GM12878 (cell line): ENCODE data around the gene YES1. TPM values are rescaled to one million over a fixed set of nuclear protein-coding genes. Genes with fewer than 3 reads are reported as not detected.

Experiments
- ATAC-seq: fragments of 200-7000 bp; cut with Tn5 transposase; 3 replicates; pipeline ENCODE4 v1.9.1; 2020; ENCODE audit warnings: mild to moderate bottlenecking, moderate library complexity
- BruUV-seq: library from RNA; stranded (reverse); fragments of 400-500 nt; replicated peaks from 2 replicates; lab custom pipeline; 2021; lab: Mats Ljungman, UMichigan
- CTCF ChIA-PET: fragments of 300-600 bp; sonication (Branson Sonifier 250); formaldehyde crosslinking; extraction: SDS; loops from one replicate; lab custom pipeline; 2021; ENCODE audit warnings: inconsistent platforms; lab: Yijun Ruan, JAX
- POLR2A ChIA-PET: fragments of 350-600 bp; formaldehyde crosslinking; extraction: SDS; loops from one replicate; lab custom pipeline; 2021; ENCODE audit warnings: inconsistent platforms; lab: Charles Lee
- RAD21 ChIA-PET: fragments of 300-600 bp; sonication (Branson Sonifier 250); formaldehyde crosslinking; loops from one replicate; lab custom pipeline; 2023; ENCODE audit warnings: antibody characterized with exemption; ENCODE audit not compliant: unreplicated experiment; lab: Charles Lee
- SMC1A ChIA-PET: fragments of 300-600 bp; sonication (Branson Sonifier 250); formaldehyde crosslinking; loops from one replicate; lab custom pipeline; 2023; ENCODE audit not compliant: unreplicated experiment, uncharacterized antibody; lab: Charles Lee
- DNase-seq: peaks from one replicate; pipeline ENCODE4 v3.0.0-alpha.2; 2011; ENCODE audit warnings: low read depth, low spot score
- FAIRE-seq: peaks from 3 replicates; lab custom pipeline; 2011; peaks lifted over from hg19 to GRCh38; lab: Jason Lieb, UNC
- H2AFZ ChIP-seq: 2 replicates; pipeline ENCODE4 v1.6.0; 2011; ENCODE audit warnings: low read depth, low read length, control low read depth; ENCODE audit not compliant: control insufficient read depth
- H3K27ac ChIP-seq: 2 replicates; pipeline ENCODE4 v1.5.1; 2011; ENCODE audit warnings: control low read depth; ENCODE audit not compliant: control insufficient read depth, insufficient read depth
- H3K27me3 ChIP-seq, 2 experiments: replicated peaks in 1 of 2; 2 replicates each; pipeline versions ENCODE4 v1.6.0 to v1.6.1; 2011; ENCODE audit warnings: low read length in 1 of 2; ENCODE audit not compliant: control insufficient read depth in 2 of 2, insufficient read depth in 2 of 2
- H3K36me3 ChIP-seq, 2 experiments: 2 replicates each; pipeline ENCODE4 v1.5.1; 2011; ENCODE audit warnings: low read length in 1 of 2; ENCODE audit not compliant: control insufficient read depth in 2 of 2, insufficient read depth in 2 of 2
- H3K4me1 ChIP-seq: 2 replicates; pipeline ENCODE4 v1.6.1; 2011; ENCODE audit warnings: mild to moderate bottlenecking, low read length, moderate library complexity, mixed read lengths; ENCODE audit not compliant: control insufficient read depth, insufficient read depth
- H3K4me2 ChIP-seq: 2 replicates; pipeline ENCODE4 v1.6.0; 2011; ENCODE audit warnings: control low read depth; ENCODE audit not compliant: control insufficient read depth, insufficient read depth
- H3K4me3 ChIP-seq: fragments of 200-600 bp; sonication (generic); 2 replicates; pipeline ENCODE4 v1.5.1; 2016
- H3K79me2 ChIP-seq: 2 replicates; pipeline ENCODE4 v1.6.0; 2011; ENCODE audit warnings: low read length; ENCODE audit not compliant: control insufficient read depth, insufficient read depth
- H3K9ac ChIP-seq: 2 replicates; pipeline ENCODE4 v1.8.0; 2011; ENCODE audit warnings: low read length, control low read depth, mixed read lengths; ENCODE audit not compliant: control insufficient read depth, insufficient read depth
- H3K9me3 ChIP-seq: replicated peaks from 3 replicates; pipeline ENCODE4 v1.5.1; 2011; ENCODE audit warnings: mild to moderate bottlenecking, low read length; ENCODE audit not compliant: control insufficient read depth, insufficient read depth
- H4K20me1 ChIP-seq: 2 replicates; pipeline ENCODE4 v1.6.0; 2011; ENCODE audit not compliant: control insufficient read depth, insufficient read depth
- ATF2 ChIP-seq: IDR thresholded peaks from 2 replicates; pipeline ENCODE4 v1.6.1; 2012; ENCODE audit warnings: low read length, inconsistent platforms
- BHLHE40 ChIP-seq, 2 experiments: fragments of 450-650 bp in 1 of 2; IDR thresholded peaks; 2 replicates each; pipeline ENCODE4 v1.6.1; 2011 to 2017; ENCODE audit warnings: low read depth in 2 of 2, borderline replicate concordance in 1 of 2, improper control_type of control experiment in 1 of 2, low read length in 1 of 2, mild to moderate bottlenecking in 1 of 2
- BMI1 ChIP-seq: fragments of 450-650 bp; IDR thresholded peaks from 2 replicates; pipeline ENCODE4 v1.6.1; 2016; ENCODE audit warnings: mild to moderate bottlenecking, moderate library complexity, borderline replicate concordance
- EED ChIP-seq: sonication (generic); IDR thresholded peaks from 2 replicates; pipeline ENCODE4 v1.6.1; 2016; ENCODE audit warnings: antibody characterized with exemption, low read depth
- FOS ChIP-seq: IDR thresholded peaks from 3 replicates; pipeline ENCODE4 v1.6.1; 2011; ENCODE audit warnings: borderline replicate concordance; ENCODE audit not compliant: insufficient read length; ENCODE audit errors: extremely low read depth
- IRF5 ChIP-seq: fragments of 450-650 bp; IDR thresholded peaks from 2 replicates; pipeline ENCODE4 v1.6.1; 2017; ENCODE audit warnings: borderline replicate concordance
- KDM1A ChIP-seq: fragments of 200-600 bp; sonication (generic); IDR thresholded peaks from 2 replicates; pipeline ENCODE4 v1.6.1; 2016; ENCODE audit warnings: borderline replicate concordance
- MEF2A ChIP-seq: IDR thresholded peaks from 2 replicates; pipeline ENCODE4 v1.6.1; 2011; ENCODE audit warnings: low read depth, mild to moderate bottlenecking, low read length, moderate library complexity; ENCODE audit not compliant: insufficient read depth
- NBN ChIP-seq: fragments of 450-650 bp; IDR thresholded peaks from 2 replicates; pipeline ENCODE4 v1.6.1; 2016
- NFXL1 ChIP-seq: fragments of 450-650 bp; IDR thresholded peaks from 2 replicates; pipeline ENCODE4 v1.6.1; 2017; ENCODE audit warnings: antibody characterized with exemption, mild to moderate bottlenecking, borderline replicate concordance
- RAD21 ChIP-seq: IDR thresholded peaks from 2 replicates; pipeline ENCODE4 v1.6.1; 2011; ENCODE audit warnings: mild to moderate bottlenecking, low read depth, low read length, moderate library complexity; ENCODE audit not compliant: insufficient read depth
- SREBF1 ChIP-seq: IDR thresholded peaks from 2 replicates; pipeline ENCODE4 v1.6.1; 2012; ENCODE audit warnings: mild to moderate bottlenecking, low read length
- SREBF2 ChIP-seq: IDR thresholded peaks from 2 replicates; pipeline ENCODE4 v1.6.1; 2012; ENCODE audit warnings: mild to moderate bottlenecking, low read length
- TBL1XR1 ChIP-seq: IDR thresholded peaks from 2 replicates; pipeline ENCODE4 v1.6.1; 2012; ENCODE audit warnings: low read depth, low read length, improper control_type of control experiment
- TCF3 ChIP-seq: IDR thresholded peaks from 2 replicates; pipeline ENCODE4 v1.6.1; 2012; ENCODE audit warnings: low read depth, mild to moderate bottlenecking, low read length, borderline replicate concordance; ENCODE audit not compliant: insufficient read depth
- ZNF622 ChIP-seq: fragments of 450-650 bp; IDR thresholded peaks from 2 replicates; pipeline ENCODE4 v1.6.1; 2017; ENCODE audit warnings: mild to moderate bottlenecking, inconsistent platforms
- ZNF687 ChIP-seq: fragments of 450-650 bp; IDR thresholded peaks from 2 replicates; pipeline ENCODE4 v1.6.1; 2017; ENCODE audit warnings: mild to moderate bottlenecking, moderate library complexity
- WGBS: methylation state at CpG from one replicate; pipeline ENCODE4 v1.1.6; 2016; ENCODE audit warnings: low lambda C conversion rate; ENCODE audit not compliant: insufficient replicate concordance, insufficient coverage; ENCODE audit errors: missing lambda C conversion rate; 5-methylcytosine and 5-hydroxymethylcytosine counted together
- in situ Hi-C: fragments of 300-500 bp; cut with MboI; formaldehyde crosslinking; loops from 9 replicates; pipeline ENCODE4 v1.14.3; 2018; ENCODE audit warnings: mixed read lengths
- intact Hi-C: fragments of 100-400 bp; cut with micrococcal nuclease; formaldehyde crosslinking; loops from one replicate; pipeline ENCODE4 v1.14.2; 2022; ENCODE audit not compliant: unreplicated experiment
- polyA plus RNA-seq, 11 experiments: library from polyadenylated mRNA; depleted of rRNA in 4 of 11; unstranded in 6 of 11; stranded (reverse) in 5 of 11; fragments of >200 nt; fragmentation: Nextera tagmentation in 4 of 11; fragmentation: Illumina TruSeq in 1 of 11; extraction: Ambion mirVana in 4 of 11; extraction: Trizol in 1 of 11; gene quantifications; 1 replicate in 1 of 11; 2 replicates in 10 of 11; pipeline versions ENCODE4 v1.2.1 to v1.2.3, GENCODE V29; 2011 to 2016; ENCODE audit warnings: inconsistent platforms in 2 of 11, missing spikeins in 2 of 11, low read depth in 1 of 11
- total RNA-seq, 4 experiments: library from RNA; depleted of rRNA in 3 of 4; stranded (reverse); fragments of >200 nt in 3 of 4; fragmentation: Illumina TruSeq in 1 of 4; extraction: Trizol in 1 of 4; gene quantifications; 2 replicates each; pipeline versions ENCODE4 v1.2.1 to v1.2.3, GENCODE V29; 2013 to 2021

Gene YES1
- total and polyA plus RNA-seq, 10 of the 15 experiments (the other 5 are each of a cell fraction or from before 2014, with no cell fraction given): 2.3 to 7.9 (median 5.8) TPM

- FAIRE-seq: no peak
- in situ Hi-C loops: loop anchor here (5.0 to 25.0 kb wide), 3 partner anchors 49 to 1229 kb away; no protein-coding TSS in a partner anchor
- H4K20me1 ChIP-seq: no peaks in the 10 kb centered on the region
- TF ChIP-seq KDM1A (no peak), NBN (no peak), RAD21 (no peak), EED (no peak), BHLHE40 (IDR thresholded peaks at IDR 0.05; ENCODE audit: borderline replicate concordance in 1 of 2, low read depth in 2 of 2, low read length in 1 of 2) (no peak), IRF5 (no peak), MEF2A (no peak), ZNF687 (no peak), BMI1 (no peak), FOS (no peak), SREBF2 (no peak), ATF2 (no peak), SREBF1 (no peak), TBL1XR1 (no peak), TCF3 (no peak), ZNF622 (no peak), NFXL1 (no peak)
Observed at GRCh38 chr18:857986-858385, 45.9 kb upstream of the YES1 start.

More at GRCh38 chr18:857986-858385, 45.9 kb upstream of the YES1 start:
- WGBS: 20% methylated on average over 2 of the region's 2 CpGs
- no peak overlapping the region for H3K9ac ChIP-seq
- H3K27ac ChIP-seq: no peak overlapping the region
- CTCF ChIA-PET: interaction anchor here (1.2 kb wide), 1 partner anchor 28 kb away, joined by 3 read pairs; no protein-coding TSS in a partner anchor
- no peak overlapping the region for H3K4me3 ChIP-seq
- DNase-seq (no peak), ATAC-seq (no peak)
- H3K4me1 ChIP-seq: no peaks in the 10 kb centered on the region
- SMC1A ChIA-PET: interaction anchor here (2.0 kb wide), 1 partner anchor 28 kb away, joined by 4 read pairs; no protein-coding TSS in a partner anchor
- H3K4me2 ChIP-seq: no peak overlapping the region
- H3K9me3 ChIP-seq: no peaks in the 10 kb centered on the region
- no peaks in the 10 kb centered on the region for H3K79me2 ChIP-seq
- POLR2A ChIA-PET: interaction anchor here (0.6 kb wide), 1 partner anchor 203 kb away, joined by 4 read pairs; no protein-coding TSS in a partner anchor
- H3K36me3 ChIP-seq: no peaks in the 10 kb centered on the region
- intact Hi-C loops: no loop called here
- no peak overlapping the region for H2AFZ ChIP-seq
- RAD21 ChIA-PET: no interaction called here
- no peaks in the 10 kb centered on the region for H3K27me3 ChIP-seq
- BruUV-seq: no TSS peak
